ENCODE measurements around the gene CRTAC1. TPM values are rescaled to one million over a fixed set of nuclear protein-coding genes. Genes with fewer than 3 reads are reported as not detected.

The CRTAC1 gene
- total and polyA plus RNA-seq, 4 donors: 0.14 to 0.33 (median 0.26) TPM

DNA sequence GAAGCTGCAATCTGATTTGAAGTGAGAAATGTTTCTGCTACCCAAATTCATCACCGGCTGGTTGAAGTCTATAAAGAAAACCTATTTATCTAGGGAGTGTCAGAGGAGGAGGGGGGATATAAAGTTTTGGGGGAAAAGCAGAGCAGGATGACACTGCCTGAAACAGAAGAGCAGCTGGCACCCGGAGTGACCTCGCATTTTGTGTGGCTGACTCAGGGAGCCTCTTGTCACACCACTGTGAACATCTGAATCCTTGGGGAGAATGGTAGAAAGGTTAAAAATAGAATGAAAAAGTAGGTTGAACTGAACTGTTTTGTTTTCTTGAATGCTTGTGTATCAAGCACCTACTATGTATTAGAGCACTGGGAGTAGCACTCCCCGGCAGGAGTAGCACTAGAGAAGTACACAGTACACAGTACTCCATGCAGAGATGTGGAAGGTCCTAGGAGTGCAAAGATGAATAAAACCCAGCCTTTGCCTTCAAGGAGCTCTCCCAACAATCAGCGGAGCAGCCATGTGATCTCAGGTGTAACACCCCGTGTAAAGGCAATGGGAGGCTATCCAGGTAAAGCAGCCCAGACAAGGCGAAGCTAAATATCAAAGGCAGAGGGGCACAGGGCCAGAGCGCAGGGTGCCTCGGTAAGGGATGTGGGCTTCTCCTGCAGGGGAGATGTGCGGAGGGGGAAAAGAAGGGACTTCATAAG, 13.5 kb downstream of the CRTAC1 start:
- Histone ChIP-seq H3K9me3 (ENCODE audit: control insufficient read depth in 4 of 4, low read length in 3 of 4) (no peaks in the 10 kb centered on the region), H3K4me3 (ENCODE audit: low read depth in 1 of 3, low read length in 3 of 3) (no peak overlapping the region), H3K27me3 (ENCODE audit: control insufficient read depth in 4 of 4, insufficient read depth in 4 of 4, low read length in 3 of 4) (peaks cover 0 to 17% (median 1%) of the 10 kb centered on the region in 4 donors), H3K27ac (ENCODE audit: low read depth in 1 of 2, low read length in 2 of 2) (no peak overlapping the region), H3K36me3 (ENCODE audit: control insufficient read depth in 4 of 4, insufficient read depth in 3 of 4, low read depth in 1 of 4, low read length in 3 of 4) (no peaks in the 10 kb centered on the region), H3K9ac (ENCODE audit: low read depth in 1 of 2, low read length in 2 of 2) (no peak overlapping the region), H3K4me1 (ENCODE audit: control insufficient read depth in 4 of 4, insufficient read depth in 4 of 4, low read length in 3 of 4) (no peaks in the 10 kb centered on the region)
- TF ChIP-seq YY1 (IDR thresholded peaks at IDR 0.05) (no peak), NR2F2 (IDR thresholded peaks at IDR 0.05) (no peak), JUND (IDR thresholded peaks at IDR 0.05) (no peak), RXRA (IDR thresholded peaks at IDR 0.05) (no peak), TAF1 (conservative IDR thresholded peaks at IDR 0.05) (no peak), SP1 (IDR thresholded peaks at IDR 0.05) (no peak), FOXA2 (IDR thresholded peaks at IDR 0.05) (no peak), RAD21 (IDR thresholded peaks at IDR 0.05) (no peak), HNF4A (conservative IDR thresholded peaks at IDR 0.05) (no peak), GABPA (IDR thresholded peaks at IDR 0.05 in 1 of 2, conservative IDR thresholded peaks at IDR 0.05 in 1 of 2) (no peak), FOXA1 (IDR thresholded peaks at IDR 0.05) (no peak), EGR1 (IDR thresholded peaks at IDR 0.05; ENCODE audit: low read depth in 2 of 2) (no peak), HNF4G (IDR thresholded peaks at IDR 0.05) (no peak)
- TF ChIP-seq, protein P1, sequence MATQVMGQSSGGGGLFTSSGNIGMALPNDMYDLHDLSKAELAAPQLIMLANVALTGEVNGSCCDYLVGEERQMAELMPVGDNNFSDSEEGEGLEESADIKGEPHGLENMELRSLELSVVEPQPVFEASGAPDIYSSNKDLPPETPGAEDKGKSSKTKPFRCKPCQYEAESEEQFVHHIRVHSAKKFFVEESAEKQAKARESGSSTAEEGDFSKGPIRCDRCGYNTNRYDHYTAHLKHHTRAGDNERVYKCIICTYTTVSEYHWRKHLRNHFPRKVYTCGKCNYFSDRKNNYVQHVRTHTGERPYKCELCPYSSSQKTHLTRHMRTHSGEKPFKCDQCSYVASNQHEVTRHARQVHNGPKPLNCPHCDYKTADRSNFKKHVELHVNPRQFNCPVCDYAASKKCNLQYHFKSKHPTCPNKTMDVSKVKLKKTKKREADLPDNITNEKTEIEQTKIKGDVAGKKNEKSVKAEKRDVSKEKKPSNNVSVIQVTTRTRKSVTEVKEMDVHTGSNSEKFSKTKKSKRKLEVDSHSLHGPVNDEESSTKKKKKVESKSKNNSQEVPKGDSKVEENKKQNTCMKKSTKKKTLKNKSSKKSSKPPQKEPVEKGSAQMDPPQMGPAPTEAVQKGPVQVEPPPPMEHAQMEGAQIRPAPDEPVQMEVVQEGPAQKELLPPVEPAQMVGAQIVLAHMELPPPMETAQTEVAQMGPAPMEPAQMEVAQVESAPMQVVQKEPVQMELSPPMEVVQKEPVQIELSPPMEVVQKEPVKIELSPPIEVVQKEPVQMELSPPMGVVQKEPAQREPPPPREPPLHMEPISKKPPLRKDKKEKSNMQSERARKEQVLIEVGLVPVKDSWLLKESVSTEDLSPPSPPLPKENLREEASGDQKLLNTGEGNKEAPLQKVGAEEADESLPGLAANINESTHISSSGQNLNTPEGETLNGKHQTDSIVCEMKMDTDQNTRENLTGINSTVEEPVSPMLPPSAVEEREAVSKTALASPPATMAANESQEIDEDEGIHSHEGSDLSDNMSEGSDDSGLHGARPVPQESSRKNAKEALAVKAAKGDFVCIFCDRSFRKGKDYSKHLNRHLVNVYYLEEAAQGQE (IDR thresholded peaks at IDR 0.05): no peak
- TF ChIP-seq, protein P2, sequence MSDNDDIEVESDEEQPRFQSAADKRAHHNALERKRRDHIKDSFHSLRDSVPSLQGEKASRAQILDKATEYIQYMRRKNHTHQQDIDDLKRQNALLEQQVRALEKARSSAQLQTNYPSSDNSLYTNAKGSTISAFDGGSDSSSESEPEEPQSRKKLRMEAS (IDR thresholded peaks at IDR 0.05): no peak
- TF ChIP-seq, protein P3, sequence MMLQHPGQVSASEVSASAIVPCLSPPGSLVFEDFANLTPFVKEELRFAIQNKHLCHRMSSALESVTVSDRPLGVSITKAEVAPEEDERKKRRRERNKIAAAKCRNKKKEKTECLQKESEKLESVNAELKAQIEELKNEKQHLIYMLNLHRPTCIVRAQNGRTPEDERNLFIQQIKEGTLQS (IDR thresholded peaks at IDR 0.05): no peak
- TF ChIP-seq, protein P4, sequence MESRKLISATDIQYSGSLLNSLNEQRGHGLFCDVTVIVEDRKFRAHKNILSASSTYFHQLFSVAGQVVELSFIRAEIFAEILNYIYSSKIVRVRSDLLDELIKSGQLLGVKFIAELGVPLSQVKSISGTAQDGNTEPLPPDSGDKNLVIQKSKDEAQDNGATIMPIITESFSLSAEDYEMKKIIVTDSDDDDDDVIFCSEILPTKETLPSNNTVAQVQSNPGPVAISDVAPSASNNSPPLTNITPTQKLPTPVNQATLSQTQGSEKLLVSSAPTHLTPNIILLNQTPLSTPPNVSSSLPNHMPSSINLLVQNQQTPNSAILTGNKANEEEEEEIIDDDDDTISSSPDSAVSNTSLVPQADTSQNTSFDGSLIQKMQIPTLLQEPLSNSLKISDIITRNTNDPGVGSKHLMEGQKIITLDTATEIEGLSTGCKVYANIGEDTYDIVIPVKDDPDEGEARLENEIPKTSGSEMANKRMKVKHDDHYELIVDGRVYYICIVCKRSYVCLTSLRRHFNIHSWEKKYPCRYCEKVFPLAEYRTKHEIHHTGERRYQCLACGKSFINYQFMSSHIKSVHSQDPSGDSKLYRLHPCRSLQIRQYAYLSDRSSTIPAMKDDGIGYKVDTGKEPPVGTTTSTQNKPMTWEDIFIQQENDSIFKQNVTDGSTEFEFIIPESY (IDR thresholded peaks at IDR 0.05): no peak
- TF ChIP-seq, protein P5, sequence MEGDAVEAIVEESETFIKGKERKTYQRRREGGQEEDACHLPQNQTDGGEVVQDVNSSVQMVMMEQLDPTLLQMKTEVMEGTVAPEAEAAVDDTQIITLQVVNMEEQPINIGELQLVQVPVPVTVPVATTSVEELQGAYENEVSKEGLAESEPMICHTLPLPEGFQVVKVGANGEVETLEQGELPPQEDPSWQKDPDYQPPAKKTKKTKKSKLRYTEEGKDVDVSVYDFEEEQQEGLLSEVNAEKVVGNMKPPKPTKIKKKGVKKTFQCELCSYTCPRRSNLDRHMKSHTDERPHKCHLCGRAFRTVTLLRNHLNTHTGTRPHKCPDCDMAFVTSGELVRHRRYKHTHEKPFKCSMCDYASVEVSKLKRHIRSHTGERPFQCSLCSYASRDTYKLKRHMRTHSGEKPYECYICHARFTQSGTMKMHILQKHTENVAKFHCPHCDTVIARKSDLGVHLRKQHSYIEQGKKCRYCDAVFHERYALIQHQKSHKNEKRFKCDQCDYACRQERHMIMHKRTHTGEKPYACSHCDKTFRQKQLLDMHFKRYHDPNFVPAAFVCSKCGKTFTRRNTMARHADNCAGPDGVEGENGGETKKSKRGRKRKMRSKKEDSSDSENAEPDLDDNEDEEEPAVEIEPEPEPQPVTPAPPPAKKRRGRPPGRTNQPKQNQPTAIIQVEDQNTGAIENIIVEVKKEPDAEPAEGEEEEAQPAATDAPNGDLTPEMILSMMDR (IDR thresholded peaks at IDR 0.05; ENCODE audit: low read depth, low read length, missing input control): no peak
- WGBS: 84% methylated on average over 10 of the region's 10 CpGs
- no peak for DNase-seq (ENCODE audit: low spot score)

All from liver (tissue), 9 donors.